GM21515 (cell line): Measurements from ENCODE around the gene POLR3E.

Experiments
- ATAC-seq: cut with Tn5 transposase; IDR thresholded peaks from one replicate; pipeline ENCODE4 v1.9.1; 2021; ENCODE audit not compliant: unreplicated experiment

The POLR3E gene

GRCh38 chr16:22316411-22316811 is 19.2 kb downstream of the POLR3E start:
- ATAC-seq: no peak

DNA sequence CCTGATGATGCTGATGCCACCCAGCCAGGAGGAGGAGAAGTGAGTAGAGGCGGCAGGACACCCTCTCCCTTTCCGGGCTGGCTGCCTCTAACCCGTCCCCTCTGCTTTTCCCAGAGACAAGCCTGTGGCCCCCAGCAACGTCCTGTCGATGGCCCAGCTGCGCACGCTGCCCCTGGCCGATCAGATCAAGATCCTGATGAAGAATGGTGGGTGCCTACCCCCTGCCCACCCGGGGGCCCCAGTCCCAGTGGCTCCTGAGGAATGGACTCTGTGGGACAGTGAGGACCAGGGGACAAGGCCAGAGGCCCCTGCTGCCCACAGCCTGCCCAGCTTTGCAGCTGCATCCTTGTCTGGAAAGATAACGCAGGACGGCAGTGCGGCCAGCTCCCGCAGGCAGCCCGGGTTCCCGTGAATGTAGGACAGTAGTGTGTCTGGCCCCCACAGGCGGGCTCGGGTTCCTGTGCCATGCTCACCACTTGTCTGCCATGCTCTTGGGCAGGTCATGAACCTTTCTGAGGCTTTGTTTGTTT is 19.9 kb downstream of the POLR3E start:
- ATAC-seq: no peak

- no peak for ATAC-seq
Observed at GRCh38 chr16:22317625-22318024, 20.4 kb downstream of the POLR3E start.

DNA sequence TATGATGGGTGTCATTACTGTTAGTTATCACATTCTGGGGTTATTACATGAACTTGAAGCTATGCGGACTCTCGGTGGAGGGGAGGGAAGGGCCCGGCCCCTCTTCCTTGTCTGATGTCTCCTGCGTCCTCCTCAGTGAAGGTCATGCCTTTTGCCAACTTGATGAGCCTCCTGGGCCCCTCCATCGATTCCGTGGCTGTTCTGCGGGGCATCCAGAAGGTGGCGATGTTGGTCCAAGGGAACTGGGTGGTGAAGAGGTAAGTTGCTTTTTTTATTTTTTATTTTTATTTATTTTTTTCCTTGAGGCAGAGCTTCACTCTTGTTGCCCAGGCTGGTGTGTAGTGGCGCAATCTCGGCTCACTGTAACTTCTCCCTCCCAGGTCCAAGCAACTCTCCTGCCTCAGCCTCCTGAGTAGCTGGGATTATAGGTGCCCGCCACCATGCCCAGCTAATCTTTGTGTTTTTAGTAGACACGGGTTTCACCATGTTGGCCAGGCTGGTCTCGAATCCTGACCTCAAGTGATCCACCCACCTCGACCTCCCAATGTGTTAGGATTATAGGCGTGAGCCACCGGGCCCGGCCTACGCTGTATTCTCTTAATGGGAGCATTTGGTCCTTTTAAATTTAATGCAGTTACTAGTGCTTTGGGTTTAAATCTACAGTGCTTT is 21.6 kb downstream of the POLR3E start:
- ATAC-seq: no peak

DNA sequence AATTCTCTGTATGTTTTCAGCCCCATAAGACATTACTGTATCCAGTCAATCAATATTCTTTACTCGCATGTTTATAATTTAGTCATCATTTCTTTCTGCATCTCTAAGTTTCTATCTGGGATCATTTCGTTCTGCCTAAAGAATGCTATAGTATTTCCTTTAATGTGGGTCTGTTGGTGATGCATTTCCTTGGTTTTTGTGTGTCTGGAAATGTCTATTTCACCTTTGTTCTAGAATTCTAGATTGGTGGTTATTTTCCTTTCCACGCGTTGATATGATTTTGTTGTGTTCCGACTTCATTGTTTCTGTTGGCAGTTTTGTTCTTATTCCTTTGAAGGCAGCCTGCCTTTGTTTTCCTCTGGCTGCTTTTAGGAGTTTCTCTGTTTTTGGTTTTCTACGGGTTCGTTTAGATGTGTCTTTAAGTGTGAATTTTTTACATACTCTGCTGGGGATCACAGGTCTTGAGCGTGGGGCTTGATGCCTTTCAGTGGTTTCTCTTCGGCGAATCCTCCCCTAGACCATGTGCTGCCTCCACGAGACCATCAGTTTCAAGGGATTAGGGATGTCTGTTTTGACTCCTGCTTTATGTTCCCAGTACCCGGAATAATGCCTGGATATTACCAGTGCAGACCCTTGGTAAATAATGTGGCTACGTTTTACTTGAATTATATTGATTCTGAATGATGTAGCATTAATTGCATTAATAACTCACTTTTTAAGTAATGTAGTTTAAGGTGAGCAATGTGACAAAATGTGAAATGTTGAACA is 23.5 kb downstream of the POLR3E start:
- ATAC-seq: no peak

GRCh38 chr16:22321340-22322001 is 24.3 kb downstream of the POLR3E start:
- no peak for ATAC-seq

- ATAC-seq: no peak
Observed at GRCh38 chr16:22322021-22322471, 24.8 kb downstream of the POLR3E start.

DNA sequence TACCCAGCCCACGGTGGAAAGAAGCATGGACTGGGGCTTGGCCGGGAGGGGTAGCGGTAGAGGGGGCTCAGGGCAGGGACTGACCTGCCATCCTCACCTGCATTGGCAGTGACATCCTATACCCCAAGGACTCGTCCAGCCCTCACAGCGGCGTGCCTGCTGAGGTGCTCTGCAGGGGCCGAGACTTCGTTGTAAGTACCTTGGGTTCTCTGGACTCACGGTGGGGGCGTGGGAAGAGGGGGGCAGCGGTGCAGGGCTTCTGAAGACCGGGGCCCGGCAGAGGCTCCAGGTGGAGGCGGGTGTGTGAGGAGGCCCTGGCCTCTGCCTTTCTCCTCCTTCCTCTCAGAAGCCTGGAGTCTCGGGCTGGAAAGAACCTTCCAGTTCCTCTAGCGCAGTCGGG is 25.5 kb downstream of the POLR3E start:
- no peak for ATAC-seq

DNA sequence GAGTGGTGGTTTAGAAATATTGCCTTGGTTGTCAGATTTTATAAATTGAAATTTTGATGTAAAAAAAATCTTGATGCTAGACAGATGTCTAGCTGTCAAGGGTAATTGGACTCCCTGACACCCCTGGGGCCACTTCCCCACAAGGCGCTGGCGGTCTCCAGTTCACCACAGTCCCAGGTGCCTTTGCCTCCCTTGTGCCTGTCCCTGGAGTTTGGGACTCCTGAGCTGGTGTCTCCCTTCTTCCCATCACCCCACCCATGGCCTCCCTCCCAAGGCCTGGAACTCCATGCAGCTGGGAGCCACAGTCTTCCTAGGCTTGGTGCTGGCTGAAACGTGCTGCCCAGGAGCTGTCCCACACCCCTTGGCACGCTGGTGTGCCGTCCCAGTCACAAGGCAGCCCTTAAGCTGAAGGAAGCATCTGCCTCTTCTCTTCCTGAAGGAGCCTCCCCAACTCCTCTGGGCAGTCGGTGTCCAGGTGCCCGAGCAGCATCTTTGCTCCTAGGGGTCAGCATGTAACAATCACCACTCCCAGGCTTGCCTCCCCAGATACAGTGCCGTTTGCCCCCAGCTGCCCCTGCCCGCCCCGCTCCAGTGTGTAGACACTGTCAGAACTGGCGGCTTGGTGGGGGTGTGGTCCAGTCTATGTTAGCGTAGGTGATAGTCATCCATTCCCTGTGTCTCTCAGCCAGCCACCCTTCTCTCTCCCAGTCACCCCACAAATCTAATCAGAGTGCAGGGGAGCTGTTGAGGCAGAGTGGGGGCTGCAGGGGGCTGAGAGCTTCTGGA is 26.2 kb downstream of the POLR3E start:
- no peak for ATAC-seq

DNA sequence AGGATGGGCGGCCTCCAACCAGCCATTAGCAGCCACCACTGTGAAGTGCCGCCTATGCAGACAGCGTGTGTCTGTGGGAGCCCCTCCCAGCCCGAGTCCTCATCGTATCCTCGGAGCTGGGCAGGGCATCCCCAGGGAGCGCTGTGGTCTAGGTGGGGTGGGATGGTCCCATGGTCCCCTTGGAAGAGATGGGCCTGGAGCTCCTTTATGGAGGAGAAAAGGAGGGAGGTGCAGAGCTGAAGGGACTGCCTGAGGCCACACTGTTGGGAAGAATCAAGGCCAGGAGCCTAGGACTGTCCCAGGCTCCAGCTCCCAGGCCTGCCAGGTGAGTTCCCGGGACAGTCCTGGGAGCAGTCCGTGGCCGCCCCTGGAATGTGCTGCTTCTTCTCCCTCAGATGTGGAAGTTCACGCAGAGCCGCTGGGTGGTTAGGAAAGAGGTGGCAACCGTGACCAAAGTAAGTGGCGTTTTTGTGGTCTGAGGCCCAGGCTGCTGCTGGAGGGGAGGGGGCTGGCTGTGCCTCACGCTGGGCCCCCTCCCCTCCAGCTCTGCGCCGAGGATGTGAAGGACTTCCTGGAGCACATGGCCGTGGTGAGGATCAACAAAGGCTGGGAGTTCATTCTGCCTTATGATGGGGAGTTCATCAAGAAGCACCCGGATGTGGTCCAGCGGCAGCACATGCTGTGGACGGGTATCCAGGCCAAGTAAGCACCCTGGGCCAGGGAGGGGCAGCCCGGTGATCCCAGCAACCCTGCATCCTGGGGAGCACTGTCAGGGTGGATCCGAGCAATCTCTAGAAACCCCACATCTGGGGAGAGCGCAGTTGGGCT is 27.0 kb downstream of the POLR3E start:
- ATAC-seq: no peak

- ATAC-seq: no peak
Observed at GRCh38 chr16:22324787-22325597, 27.8 kb downstream of the POLR3E start.

GRCh38 chr16:22325598-22326368 is 28.6 kb downstream of the POLR3E start:
- ATAC-seq: no peak

GRCh38 chr16:22326369-22326652 is 29.1 kb downstream of the POLR3E start:
- ATAC-seq: no peak

DNA sequence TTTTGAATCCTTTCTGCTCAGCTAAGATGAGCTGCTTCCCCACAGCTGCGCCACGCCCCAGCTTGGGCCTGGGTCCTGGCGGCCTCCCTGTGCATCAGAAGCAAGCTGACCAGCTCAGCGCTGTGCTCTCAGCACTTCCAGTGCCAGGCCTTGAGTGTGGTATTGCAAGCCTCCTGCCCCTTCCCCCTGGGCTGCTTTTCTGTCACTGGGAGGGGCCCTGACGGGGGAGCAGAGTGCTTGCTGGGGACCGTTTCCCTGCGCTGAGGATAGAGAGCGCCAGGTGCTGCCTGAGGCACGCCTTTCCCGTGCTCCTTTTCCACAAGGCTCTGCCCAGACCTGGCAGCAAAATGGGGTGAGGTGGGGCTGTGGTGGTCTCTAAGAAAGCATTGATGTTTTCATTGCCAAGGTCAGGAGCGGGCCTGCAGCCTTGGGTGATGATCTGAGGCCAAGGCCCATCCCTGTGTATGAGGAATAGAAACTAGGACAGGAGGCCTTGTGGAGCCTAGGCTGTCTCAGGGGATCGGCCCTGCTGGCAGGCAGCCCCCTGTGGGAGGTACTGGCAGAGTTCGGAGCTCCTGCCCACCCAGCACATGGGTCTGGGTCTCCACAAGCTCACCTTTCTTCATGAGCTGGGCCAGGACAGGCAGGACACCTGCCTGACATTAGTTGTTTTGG is 29.7 kb downstream of the POLR3E start:
- no peak for ATAC-seq

- ATAC-seq: no peak
Observed at GRCh38 chr16:22327446-22327775, 30.2 kb downstream of the POLR3E start.

GRCh38 chr16:22328081-22328725 is 31.0 kb downstream of the POLR3E start:
- ATAC-seq: no peak

- no peak for ATAC-seq
Observed at GRCh38 chr16:22329199-22329695, 32.0 kb downstream of the POLR3E start.

- ATAC-seq: no peak
Observed at GRCh38 chr16:22330326-22330725, 33.1 kb downstream of the POLR3E start.
